A673 (cell line): ENCODE results near the gene SHFL.

Experiments used
- EZH2 ChIP-seq: fragments of 200-600 bp; sonication (generic); IDR thresholded peaks from 2 replicates; pipeline ENCODE4 v1.6.1; 2017; ENCODE audit warnings: borderline replicate concordance, low read depth, mild to moderate bottlenecking, mixed read lengths, antibody characterized with exemption, low read length; ENCODE audit not compliant: poor library complexity, severe bottlenecking
- TF ChIP-seq, protein P1 (sequence below): fragments of 300-800, 200-600 bp; sonication (generic); conservative IDR thresholded peaks from 2 replicates; pipeline ENCODE4 v1.5.1; 2017; ENCODE audit warnings: low read depth, mild to moderate bottlenecking, antibody characterized with exemption, low read length, moderate library complexity, mixed read lengths

- TF ChIP-seq, protein P1, sequence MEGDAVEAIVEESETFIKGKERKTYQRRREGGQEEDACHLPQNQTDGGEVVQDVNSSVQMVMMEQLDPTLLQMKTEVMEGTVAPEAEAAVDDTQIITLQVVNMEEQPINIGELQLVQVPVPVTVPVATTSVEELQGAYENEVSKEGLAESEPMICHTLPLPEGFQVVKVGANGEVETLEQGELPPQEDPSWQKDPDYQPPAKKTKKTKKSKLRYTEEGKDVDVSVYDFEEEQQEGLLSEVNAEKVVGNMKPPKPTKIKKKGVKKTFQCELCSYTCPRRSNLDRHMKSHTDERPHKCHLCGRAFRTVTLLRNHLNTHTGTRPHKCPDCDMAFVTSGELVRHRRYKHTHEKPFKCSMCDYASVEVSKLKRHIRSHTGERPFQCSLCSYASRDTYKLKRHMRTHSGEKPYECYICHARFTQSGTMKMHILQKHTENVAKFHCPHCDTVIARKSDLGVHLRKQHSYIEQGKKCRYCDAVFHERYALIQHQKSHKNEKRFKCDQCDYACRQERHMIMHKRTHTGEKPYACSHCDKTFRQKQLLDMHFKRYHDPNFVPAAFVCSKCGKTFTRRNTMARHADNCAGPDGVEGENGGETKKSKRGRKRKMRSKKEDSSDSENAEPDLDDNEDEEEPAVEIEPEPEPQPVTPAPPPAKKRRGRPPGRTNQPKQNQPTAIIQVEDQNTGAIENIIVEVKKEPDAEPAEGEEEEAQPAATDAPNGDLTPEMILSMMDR: no peak
- TF ChIP-seq EZH2: no peak
Measured at GRCh38 chr19:10133596-10133995, 47.5 kb downstream of the SHFL start.
